A549 (cell line): Measurements from ENCODE around the gene TCAIM.

ENCODE experiments used
- BHLHE40 ChIP-seq: IDR thresholded peaks from 2 replicates; pipeline ENCODE4 v1.6.1; 2012; ENCODE audit warnings: low read depth, low read length, inconsistent platforms
- EP300 ChIP-seq, 2 experiments: fragments of >200 bp; sonication (Bioruptor Twin); formaldehyde crosslinking; IDR thresholded peaks; 2 replicates in 1 of 2; 3 replicates in 1 of 2; pipeline ENCODE4 v1.6.1; 2016 to 2017
- JUN ChIP-seq, 2 experiments: fragments of >200 bp; sonication (Bioruptor Twin); formaldehyde crosslinking; IDR thresholded peaks; 2 replicates in 1 of 2; 3 replicates in 1 of 2; pipeline ENCODE4 v1.6.1; 2016 to 2017
- POLR2AphosphoS2 ChIP-seq: conservative IDR thresholded peaks from 2 replicates; pipeline ENCODE4 v1.6.1; 2012; ENCODE audit warnings: low read length, improper control_type of control experiment, inconsistent platforms
- REST ChIP-seq: fragments of 200-600 bp; sonication (generic); IDR thresholded peaks from 2 replicates; pipeline ENCODE4 v1.6.1; 2016; ENCODE audit warnings: antibody characterized with exemption, mild to moderate bottlenecking, moderate library complexity
- TF ChIP-seq, protein P1 (sequence below): fragments of >200 bp; sonication (Bioruptor Twin); formaldehyde crosslinking; IDR thresholded peaks from 3 replicates; pipeline ENCODE4 v1.5.1; 2016

DNA sequence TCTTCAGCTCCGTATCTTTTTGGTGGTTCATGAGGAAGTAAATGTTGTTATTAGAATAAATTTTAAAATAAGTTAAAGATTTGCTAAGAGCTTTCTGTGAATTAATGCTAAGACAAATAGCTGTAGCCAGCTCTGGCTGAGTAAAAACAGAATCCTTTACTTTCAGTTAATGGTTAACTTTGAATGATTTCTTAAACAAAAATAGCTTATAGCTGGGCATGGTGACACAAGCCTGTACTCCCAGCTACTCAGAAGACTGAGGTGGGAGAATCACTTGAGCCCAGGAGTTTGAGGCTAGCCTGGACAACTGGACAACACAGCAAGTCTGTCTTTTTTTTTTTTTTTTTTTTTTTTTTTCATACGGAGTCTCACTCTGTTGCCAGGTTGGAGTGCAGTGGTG lies 25.0 kb downstream of the TCAIM start:
- TF ChIP-seq, protein P1, sequence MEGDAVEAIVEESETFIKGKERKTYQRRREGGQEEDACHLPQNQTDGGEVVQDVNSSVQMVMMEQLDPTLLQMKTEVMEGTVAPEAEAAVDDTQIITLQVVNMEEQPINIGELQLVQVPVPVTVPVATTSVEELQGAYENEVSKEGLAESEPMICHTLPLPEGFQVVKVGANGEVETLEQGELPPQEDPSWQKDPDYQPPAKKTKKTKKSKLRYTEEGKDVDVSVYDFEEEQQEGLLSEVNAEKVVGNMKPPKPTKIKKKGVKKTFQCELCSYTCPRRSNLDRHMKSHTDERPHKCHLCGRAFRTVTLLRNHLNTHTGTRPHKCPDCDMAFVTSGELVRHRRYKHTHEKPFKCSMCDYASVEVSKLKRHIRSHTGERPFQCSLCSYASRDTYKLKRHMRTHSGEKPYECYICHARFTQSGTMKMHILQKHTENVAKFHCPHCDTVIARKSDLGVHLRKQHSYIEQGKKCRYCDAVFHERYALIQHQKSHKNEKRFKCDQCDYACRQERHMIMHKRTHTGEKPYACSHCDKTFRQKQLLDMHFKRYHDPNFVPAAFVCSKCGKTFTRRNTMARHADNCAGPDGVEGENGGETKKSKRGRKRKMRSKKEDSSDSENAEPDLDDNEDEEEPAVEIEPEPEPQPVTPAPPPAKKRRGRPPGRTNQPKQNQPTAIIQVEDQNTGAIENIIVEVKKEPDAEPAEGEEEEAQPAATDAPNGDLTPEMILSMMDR, result no peak
- TF ChIP-seq BHLHE40 (no peak), REST (no peak), EP300 (IDR thresholded peaks at IDR 0.05) (no peak), JUN (IDR thresholded peaks at IDR 0.05) (no peak), POLR2AphosphoS2 (no peak)
